MCF 10A (cell line): ENCODE data around the gene GATA5. TPM values are rescaled to one million over a fixed set of nuclear protein-coding genes. Genes with fewer than 3 reads are reported as not detected.

Experiments used
- BruUV-seq: library from RNA; stranded (reverse); fragments of 400-500 nt; replicated peaks from 2 replicates; lab custom pipeline; 2021; lab: Mats Ljungman, UMichigan
- CTCF ChIA-PET: fragments of 300-600 bp; sonication (Branson Sonifier 250); formaldehyde crosslinking; extraction: SDS; loops from one replicate; lab custom pipeline; 2021; ENCODE audit warnings: antibody characterized with exemption, inconsistent platforms; lab: Yijun Ruan, JAX
- POLR2A ChIA-PET: fragments of 300-600, 350-650 bp; sonication (Branson Sonifier 250); formaldehyde crosslinking; extraction: SDS; loops from one replicate; lab custom pipeline; 2020; ENCODE audit warnings: antibody characterized with exemption, inconsistent platforms; lab: Yijun Ruan, JAX
- DNase-seq: peaks from one replicate; pipeline ENCODE4 v3.0.0-alpha.2; 2018; ENCODE audit not compliant: unreplicated experiment
- H3K27ac Mint-ChIP-seq: one replicate; pipeline ENCODE4 v1.8.0; 2022; ENCODE audit warnings: mild to moderate bottlenecking, low read depth, mixed read lengths; ENCODE audit not compliant: unreplicated experiment
- H3K27me3 Mint-ChIP-seq: one replicate; pipeline ENCODE4 v1.8.0; 2022; ENCODE audit warnings: mixed read lengths; ENCODE audit not compliant: insufficient read depth, unreplicated experiment
- H3K36me3 Mint-ChIP-seq: one replicate; pipeline ENCODE4 v1.8.0; 2022; ENCODE audit warnings: mild to moderate bottlenecking, moderate library complexity, mixed read lengths; ENCODE audit not compliant: insufficient read depth, unreplicated experiment
- H3K4me1 Mint-ChIP-seq: one replicate; pipeline ENCODE4 v1.8.0; 2022; ENCODE audit warnings: mixed read lengths; ENCODE audit not compliant: insufficient read depth, unreplicated experiment
- H3K4me3 Mint-ChIP-seq: one replicate; pipeline ENCODE4 v1.8.0; 2022; ENCODE audit warnings: mild to moderate bottlenecking, moderate library complexity, mixed read lengths; ENCODE audit not compliant: unreplicated experiment
- H3K9me3 Mint-ChIP-seq: one replicate; pipeline ENCODE4 v1.8.0; 2022; ENCODE audit warnings: mixed read lengths; ENCODE audit not compliant: unreplicated experiment
- CTCF ChIP-seq: fragments of 200-600 bp; IDR thresholded peaks from one replicate; pipeline ENCODE4 v1.8.0; 2022; ENCODE audit warnings: antibody characterized with exemption, mild to moderate bottlenecking; ENCODE audit not compliant: unreplicated experiment
- intact Hi-C: fragments of 100-400 bp; cut with micrococcal nuclease; formaldehyde crosslinking; loops from 2 replicates; pipeline ENCODE4 v1.14.1; 2022
- total RNA-seq: library from RNA; stranded (reverse); gene quantifications from 2 replicates; pipeline ENCODE4 v1.2.3, GENCODE V29; 2022

Gene GATA5
- total RNA-seq, 1 experiment from 2014 or later, result not detected

DNA sequence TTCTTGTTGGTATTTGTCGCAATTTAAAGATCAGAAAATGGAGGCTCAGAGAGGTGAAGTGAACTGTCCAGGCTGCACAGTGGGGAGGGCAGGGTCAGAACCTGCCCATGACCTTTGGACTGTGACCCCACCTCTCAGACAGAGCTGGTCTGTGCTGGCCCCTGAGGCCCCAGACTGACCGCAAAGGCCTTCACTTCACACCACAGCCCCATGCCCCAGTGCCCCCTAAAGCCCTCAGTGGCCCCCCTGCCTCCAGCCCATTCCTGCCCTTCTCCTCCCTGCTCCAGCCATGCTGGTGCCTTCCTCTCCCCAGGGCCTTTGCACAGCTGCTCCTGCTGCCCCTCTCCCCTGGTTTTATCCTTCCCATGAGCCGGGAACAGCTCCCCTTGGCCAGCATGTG lies 39.1 kb downstream of the GATA5 start:
- Mint-ChIP-seq H3K9me3 (no peaks in the 10 kb centered on the region), H3K36me3 (no peaks in the 10 kb centered on the region), H3K27ac (no peak overlapping the region), H3K27me3 (peaks cover 52% of the 10 kb centered on the region), H3K4me1 (no peaks in the 10 kb centered on the region), H3K4me3 (no peak overlapping the region)
- no peak for DNase-seq
- CTCF ChIA-PET, result interaction anchor here (2.5 kb wide), 1 partner anchor 26 kb away, joined by 9 read pairs; no protein-coding TSS in a partner anchor
- TF ChIP-seq CTCF, result no peak
- POLR2A ChIA-PET, result no interaction called here
- intact Hi-C loops, result no loop called here
- BruUV-seq, result no TSS peak

GRCh38 chr20:62433658-62434497 lies 41.9 kb downstream of the GATA5 start:
- H3K27me3 Mint-ChIP-seq, result peaks cover 53% of the 10 kb centered on the region
- no peaks in the 10 kb centered on the region for H3K36me3 Mint-ChIP-seq
- no peak overlapping the region for H3K27ac Mint-ChIP-seq
- CTCF ChIA-PET, result no interaction called here
- DNase-seq, result no peak
- no peaks in the 10 kb centered on the region for H3K9me3 Mint-ChIP-seq
- no peak for TF ChIP-seq CTCF
- no peak overlapping the region for H3K4me3 Mint-ChIP-seq
- POLR2A ChIA-PET, result no interaction called here
- H3K4me1 Mint-ChIP-seq, result no peaks in the 10 kb centered on the region
- intact Hi-C loops, result no loop called here
- BruUV-seq, result no TSS peak

- ChIA-PET POLR2A (no interaction called here), CTCF (no interaction called here)
- intact Hi-C loops, result no loop called here
- no peaks in the 10 kb centered on the region for H3K4me1 Mint-ChIP-seq
- H3K4me3 Mint-ChIP-seq, result no peak overlapping the region
- no TSS peak for BruUV-seq
- no peak for DNase-seq
- no peaks in the 10 kb centered on the region for H3K36me3 Mint-ChIP-seq
- H3K27me3 Mint-ChIP-seq, result peaks cover 28% of the 10 kb centered on the region
- no peak overlapping the region for H3K27ac Mint-ChIP-seq
- H3K9me3 Mint-ChIP-seq, result no peaks in the 10 kb centered on the region
- TF ChIP-seq CTCF, result no peak
Observed at GRCh38 chr20:62430866-62431447, 44.8 kb downstream of the GATA5 start.

GRCh38 chr20:62430311-62430853 lies 45.4 kb downstream of the GATA5 start:
- Mint-ChIP-seq H3K27ac (no peak overlapping the region), H3K9me3 (no peaks in the 10 kb centered on the region), H3K4me3 (no peak overlapping the region), H3K27me3 (peaks cover 22% of the 10 kb centered on the region), H3K4me1 (no peaks in the 10 kb centered on the region), H3K36me3 (no peaks in the 10 kb centered on the region)
- intact Hi-C loops, result no loop called here
- ChIA-PET CTCF (no interaction called here), POLR2A (interaction anchor here (0.7 kb wide), 1 partner anchor 23 kb away, joined by 3 read pairs; no protein-coding TSS in a partner anchor)
- TF ChIP-seq CTCF, result no peak
- DNase-seq, result no peak
- BruUV-seq, result no TSS peak
